Myocyte (in vitro differentiated cells): ENCODE results near the gene DESI2. TPM values are rescaled to one million over a fixed set of nuclear protein-coding genes. Genes with fewer than 3 reads are reported as not detected.

Experiments
- DNase-seq: peaks from one replicate; pipeline ENCODE4 v3.0.0-alpha.2; 2012; ENCODE audit warnings: low read depth
- total RNA-seq: library from RNA; depleted of rRNA; stranded (reverse); fragments of >200 nt; gene quantifications from 2 replicates; pipeline ENCODE4 v1.2.3, GENCODE V29; 2014

DESI2 gene
- total RNA-seq, 1 donor from 2014 or later = 112 TPM

DNA sequence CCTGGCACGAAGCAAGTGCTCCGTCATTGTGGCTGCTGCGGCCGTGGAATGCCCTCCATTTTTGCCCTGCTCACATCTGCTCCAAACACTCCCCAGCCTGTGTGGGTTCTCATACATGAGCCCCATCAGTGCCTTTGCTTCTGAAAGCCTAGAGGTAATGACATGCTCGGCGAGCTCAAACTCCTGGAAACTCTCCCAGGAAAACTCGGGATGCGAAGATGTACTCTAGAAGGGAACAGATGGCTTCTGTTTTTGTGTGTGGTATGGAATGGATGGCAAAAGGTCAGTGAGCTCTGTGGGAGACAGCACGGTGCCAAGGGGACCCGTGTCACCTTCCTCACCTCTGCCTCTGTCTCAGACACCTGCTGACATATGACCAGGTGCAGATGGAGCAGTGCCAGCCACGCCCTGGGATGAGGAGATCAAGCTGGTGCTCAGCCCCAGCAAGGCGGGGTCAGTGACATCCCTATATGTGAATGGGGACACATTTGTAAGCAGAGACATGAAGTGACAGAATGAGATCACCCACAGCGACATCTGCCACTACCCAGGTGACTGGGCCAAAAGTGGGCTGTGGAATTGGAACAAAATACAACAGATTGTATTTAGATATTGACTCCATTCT is 98.5 kb downstream of the DESI2 start:
- no peak for DNase-seq

DNA sequence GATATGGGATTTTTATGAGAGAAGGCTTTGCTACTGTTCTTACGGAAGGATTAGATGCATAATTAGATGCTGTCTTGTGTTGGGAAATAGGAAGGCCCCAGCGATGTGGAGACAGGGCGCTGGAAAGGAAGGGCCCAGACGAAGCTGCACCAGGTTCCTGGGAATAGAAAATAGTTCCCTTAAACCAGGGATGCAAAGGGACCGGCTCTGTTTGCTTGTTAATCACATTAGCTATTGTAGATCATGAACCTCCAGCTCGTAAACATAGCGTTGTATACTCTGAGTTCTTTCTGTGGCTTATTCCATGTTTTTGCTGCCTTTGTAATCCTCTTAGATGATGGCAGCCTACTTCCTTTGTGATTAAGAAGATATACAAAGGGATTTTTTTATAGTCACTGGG is 102.7 kb downstream of the DESI2 start:
- no peak for DNase-seq

DNA sequence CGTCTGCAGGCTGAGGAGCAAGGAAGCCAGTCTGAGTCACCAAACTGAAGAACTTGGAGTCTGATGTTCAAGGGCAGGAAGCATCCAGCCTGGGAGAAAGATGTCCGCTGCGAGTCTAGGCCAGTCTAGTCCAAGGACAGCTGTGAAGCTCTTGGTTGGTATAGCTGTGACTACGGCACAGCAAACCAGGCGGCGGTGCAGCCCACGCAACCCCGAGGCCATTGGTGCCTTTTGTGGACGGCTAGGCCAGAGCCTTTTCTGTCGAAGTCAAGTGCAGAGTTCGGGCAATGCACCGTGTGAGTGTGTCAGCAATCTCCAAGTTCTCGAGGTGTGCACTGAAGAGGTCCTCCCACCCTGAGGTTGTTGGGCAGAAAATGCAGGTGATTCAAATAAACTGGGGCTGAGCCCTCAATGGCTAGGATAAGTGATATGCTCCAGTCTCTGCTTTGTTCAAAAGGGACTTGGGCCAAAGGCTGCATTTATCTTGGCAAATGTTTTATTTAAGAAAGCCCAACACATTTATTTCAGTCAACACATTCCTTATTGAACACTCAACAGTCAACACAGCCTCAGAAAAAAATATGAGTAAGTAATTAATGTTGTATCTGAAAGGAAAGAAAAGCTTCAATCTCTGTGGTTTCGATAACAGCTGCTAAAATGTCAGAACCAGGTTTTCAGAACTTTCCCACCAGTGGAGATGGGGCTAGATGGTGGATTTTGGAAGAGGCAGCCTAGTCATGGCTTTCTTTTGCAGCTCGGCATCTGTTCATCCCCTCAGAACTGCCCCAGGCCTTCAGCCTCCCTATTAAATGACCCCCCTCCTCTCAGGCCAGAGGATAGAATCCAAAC is 104.4 kb downstream of the DESI2 start:
- peak; percentile 65 for DNase-seq

Other genes starting within 250 kb of the DESI2 start
- 16.6 and 22.7 TPM in 2 replicates for gene ADSS2, start 201.2 kb upstream of the DESI2 start, total RNA-seq
- gene CATSPERE, start 191.9 kb upstream of the DESI2 start, total RNA-seq = 0.47 and 0.72 TPM in 2 replicates
- gene COX20, start 182.5 kb downstream of the DESI2 start, total RNA-seq = 27.8 and 31.3 TPM in 2 replicates
- gene HNRNPU, start 211.4 kb downstream of the DESI2 start, total RNA-seq = 214 and 222 TPM in 2 replicates